Measurements from ENCODE around the gene SLC33A1. TPM values are rescaled to one million over a fixed set of nuclear protein-coding genes. Genes with fewer than 3 reads are reported as not detected.
"Not testable (repeated sequence)": the region's sequence is repeated elsewhere in the genome, so short reads cannot be mapped to it uniquely, and the experiment has no call there.

The SLC33A1 gene
- total and polyA plus RNA-seq, 2 of the 13 experiments (the other 11 are each of a cell fraction or from before 2014, with no cell fraction given): 20.0 to 32.1 TPM

DNA sequence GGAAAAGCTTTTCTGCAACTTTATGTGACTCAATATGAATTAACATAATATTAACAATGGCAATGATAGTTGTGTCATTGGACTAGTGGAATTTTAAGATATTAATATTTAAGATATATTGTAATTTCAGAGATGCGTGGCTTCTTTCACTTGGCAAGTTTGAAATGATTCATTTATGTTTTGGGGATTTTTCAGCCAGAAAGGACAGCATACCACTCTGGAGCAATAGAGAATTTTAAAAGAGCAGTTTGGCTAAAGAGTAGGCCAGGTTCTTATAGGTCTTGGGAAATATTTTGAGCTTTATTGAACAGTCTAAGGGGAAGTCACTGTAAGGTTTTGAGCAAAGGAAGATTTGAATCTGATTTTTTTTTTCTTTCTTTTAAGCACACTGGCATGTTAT is 32.7 kb upstream of the SLC33A1 start:
- no TSS peak for BruUV-seq (replicated peaks)
- TF ChIP-seq THAP9 (CRISPR knock-in tag; IDR thresholded peaks at IDR 0.05; ENCODE audit: borderline replicate concordance) (no peak), FOXC1 (CRISPR knock-in tag; IDR thresholded peaks at IDR 0.05; ENCODE audit: borderline replicate concordance) (no peak), FOXJ3 (CRISPR knock-in tag; IDR thresholded peaks at IDR 0.05; ENCODE audit: borderline replicate concordance) (no peak), ZNF121 (CRISPR knock-in tag; IDR thresholded peaks at IDR 0.05) (no peak)
- H2AFZ ChIP-seq (ENCODE audit: low read length): no peak overlapping the region
- peak overlapping the region; percentile 30 for H3K27ac ChIP-seq (ENCODE audit: extremely low read length, insufficient read depth, low read length)
- 100% methylated on average over 1 of the region's 1 CpG for WGBS (ENCODE audit: low lambda C conversion rate)
- H3K4me1 ChIP-seq (ENCODE audit: insufficient read depth, low read length): peaks cover 50% of the 10 kb centered on the region
- H4K20me1 ChIP-seq (ENCODE audit: insufficient read depth, low read length): peaks cover 19% of the 10 kb centered on the region; the same call in 1 of the 2 replicates
- CTCF ChIA-PET (ENCODE audit: low intra/inter-chr PET ratio, low total read pairs): no interaction called here
- H3K9me3 ChIP-seq (ENCODE audit: low read length): no peaks in the 10 kb centered on the region
- in situ Hi-C loops (cut with HindIII; ENCODE audit: extremely low pct_ligation_motif_present, low pct_unique_long_range_greater_than_20kb) (no loop called here), intact Hi-C loops (cut with micrococcal nuclease; ENCODE audit: unreplicated experiment) (no loop called here)
- peaks cover 92% of the 10 kb centered on the region for H3K79me2 ChIP-seq (ENCODE audit: insufficient read depth, low read length)
- H3K4me2 ChIP-seq (ENCODE audit: low read depth, low read length): no peak overlapping the region
- FAIRE-seq (no peak), DNase-seq (ENCODE audit: low spot score) (no peak), ATAC-seq (no peak)
- POLR2A ChIA-PET: interaction anchor here (1.1 kb wide), 1 partner anchor 81 kb away, joined by 3 read pairs; the partner anchor contains the start of gene C3orf33
- no peak overlapping the region for H3K4me3 ChIP-seq (replicated peaks in 1 of 3; ENCODE audit: insufficient read depth in 1 of 3, low read depth in 2 of 3, low read length in 3 of 3)
- H3K27me3 ChIP-seq (ENCODE audit: control insufficient read depth in 1 of 2, insufficient read depth in 2 of 2, low read length in 2 of 2): no peaks in the 10 kb centered on the region
- no peak overlapping the region for H3K9ac ChIP-seq (ENCODE audit: insufficient read depth, low read depth, low read length)
- peaks cover 0 to 1% of the 10 kb centered on the region in 2 experiments; a peak in 1 of 5 replicates for H3K36me3 ChIP-seq (replicated peaks in 1 of 2; ENCODE audit: control insufficient read depth in 1 of 2, insufficient read depth in 2 of 2, low read length in 2 of 2)

DNA sequence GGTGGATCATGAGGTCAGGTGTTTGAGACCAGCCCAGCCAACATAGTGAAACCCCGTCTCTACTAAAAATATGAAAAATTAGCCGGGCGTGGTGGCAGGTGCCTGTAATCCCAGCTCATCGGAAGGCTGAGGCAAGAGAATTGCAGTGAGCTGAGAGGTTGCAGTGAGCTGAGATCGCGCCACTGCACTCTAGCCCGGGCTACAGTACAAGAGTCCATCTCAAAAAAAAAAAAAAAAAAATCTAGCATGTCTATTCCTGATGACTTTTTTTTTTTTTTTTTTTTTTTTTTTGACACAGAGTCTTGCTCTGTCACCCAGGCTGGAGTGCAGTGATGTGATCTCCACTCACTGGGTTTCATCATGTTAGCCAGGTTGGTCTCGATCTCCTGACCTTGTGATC is 32.1 kb upstream of the SLC33A1 start:
- H3K27ac ChIP-seq (ENCODE audit: extremely low read length, insufficient read depth, low read length); H3K27me3 ChIP-seq (ENCODE audit: control insufficient read depth in 1 of 2, insufficient read depth in 2 of 2, low read length in 2 of 2); H3K9me3 ChIP-seq (ENCODE audit: low read length); H3K36me3 ChIP-seq (replicated peaks in 1 of 2; ENCODE audit: control insufficient read depth in 1 of 2, insufficient read depth in 2 of 2, low read length in 2 of 2); DNase-seq (ENCODE audit: low spot score); BruUV-seq (replicated peaks); FAIRE-seq; in situ Hi-C loops (cut with HindIII; ENCODE audit: extremely low pct_ligation_motif_present, low pct_unique_long_range_greater_than_20kb); CTCF ChIA-PET (ENCODE audit: low intra/inter-chr PET ratio, low total read pairs); H3K4me3 ChIP-seq (replicated peaks in 1 of 3; ENCODE audit: insufficient read depth in 1 of 3, low read depth in 2 of 3, low read length in 3 of 3); intact Hi-C loops (cut with micrococcal nuclease; ENCODE audit: unreplicated experiment); H3K4me2 ChIP-seq (ENCODE audit: low read depth, low read length); H2AFZ ChIP-seq (ENCODE audit: low read length); H3K9ac ChIP-seq (ENCODE audit: insufficient read depth, low read depth, low read length): not testable (repeated sequence)
- peak; percentile 78 for ATAC-seq
- whole genome bisulfite sequencing (ENCODE audit: low lambda C conversion rate): 84% methylated on average over 8 of the region's 8 CpGs
- TF ChIP-seq ZBTB33 (CRISPR knock-in tag; IDR thresholded peaks at IDR 0.05) (peak; percentile 7; the same call in 1 of the 2 replicates), ZNF362 (CRISPR knock-in tag; IDR thresholded peaks at IDR 0.05; ENCODE audit: borderline replicate concordance) (0 out of 2 replicates have a peak, but pooled peaks have one; percentile 14)
- POLR2A ChIA-PET: interaction anchor here (1.1 kb wide), 1 partner anchor 80 kb away, joined by 3 read pairs; the partner anchor contains the start of gene C3orf33
- Histone ChIP-seq H4K20me1 (ENCODE audit: insufficient read depth, low read length) (peaks cover 18% of the 10 kb centered on the region; the same call in 1 of the 2 replicates), H3K79me2 (ENCODE audit: insufficient read depth, low read length) (peaks cover 93% of the 10 kb centered on the region), H3K4me1 (ENCODE audit: insufficient read depth, low read length) (peaks cover 50% of the 10 kb centered on the region)
